CD4-positive, alpha-beta T cell (primary cell): Measurements from ENCODE around the gene CD300LG. TPM values are rescaled to one million over a fixed set of nuclear protein-coding genes. Genes with fewer than 3 reads are reported as not detected.

ENCODE experiments used
- ATAC-seq: fragments of 200-7000 bp; cut with Tn5 transposase; one replicate; pipeline ENCODE4 v1.10.0; 2022; ENCODE audit warnings: mild to moderate bottlenecking; ENCODE audit not compliant: poor library complexity
- CTCF ChIA-PET: fragments of 350-600 bp; sonication (Branson Sonifier 250); formaldehyde crosslinking; loops from one replicate; lab custom pipeline; 2021; ENCODE audit warnings: antibody characterized with exemption, inconsistent platforms; lab: Charles Lee
- POLR2A ChIA-PET: fragments of 350-600 bp; sonication (Branson Sonifier 250); formaldehyde crosslinking; loops from one replicate; lab custom pipeline; 2021; ENCODE audit warnings: antibody characterized with exemption, inconsistent platforms; lab: Charles Lee
- DNase-seq, 14 experiments: peaks; one replicate each; pipeline ENCODE4 v3.0.0-alpha.2; 2013 to 2020; ENCODE audit warnings: mixed read lengths in 2 of 14
- H3K27ac ChIP-seq, 2 donors: one replicate each; pipeline versions ENCODE4 v1.5.1 to v1.7.0; 2013; ENCODE audit warnings: low read length in 2 of 2, low read depth in 1 of 2, mild to moderate bottlenecking in 1 of 2
- H3K27me3 ChIP-seq, 2 experiments: 1 replicate in 1 of 2; 2 replicates in 1 of 2; pipeline versions ENCODE4 v1.6.1 to v1.7.0; 2013; ENCODE audit warnings: low read length in 2 of 2, control low read depth in 1 of 2, mild to moderate bottlenecking in 1 of 2, moderate library complexity in 1 of 2; ENCODE audit not compliant: insufficient read depth in 2 of 2, control insufficient read depth in 1 of 2
- H3K36me3 ChIP-seq: one replicate; pipeline ENCODE4 v1.6.1; 2013; ENCODE audit warnings: low read length, control low read depth; ENCODE audit not compliant: insufficient read depth
- H3K4me1 ChIP-seq: one replicate; pipeline ENCODE4 v1.6.1; 2013; ENCODE audit warnings: low read length, control low read depth; ENCODE audit not compliant: insufficient read depth
- H3K4me3 ChIP-seq: one replicate; pipeline ENCODE4 v1.5.1; 2013; ENCODE audit warnings: mild to moderate bottlenecking, low read length, moderate library complexity
- H3K9me3 ChIP-seq, 2 experiments: 1 replicate in 1 of 2; 2 replicates in 1 of 2; pipeline versions ENCODE4 v1.6.1 to v1.7.0; 2013; ENCODE audit warnings: low read length in 2 of 2, mild to moderate bottlenecking in 2 of 2, control low read depth in 1 of 2, moderate library complexity in 1 of 2; ENCODE audit not compliant: control insufficient read depth in 1 of 2, insufficient read depth in 1 of 2
- H3K27ac Mint-ChIP-seq: one replicate; pipeline ENCODE4 v1.8.0; 2020; ENCODE audit warnings: mixed read lengths
- H3K27me3 Mint-ChIP-seq: one replicate; pipeline ENCODE4 v1.8.0; 2021; ENCODE audit warnings: mixed read lengths
- H3K36me3 Mint-ChIP-seq: one replicate; pipeline ENCODE4 v1.8.0; 2021; ENCODE audit warnings: low read depth, mixed read lengths
- H3K4me1 Mint-ChIP-seq: one replicate; pipeline ENCODE4 v1.8.0; 2021; ENCODE audit warnings: low read depth, mixed read lengths
- H3K4me3 Mint-ChIP-seq: one replicate; pipeline ENCODE4 v1.8.0; 2020; ENCODE audit warnings: mild to moderate bottlenecking, mixed read lengths
- H3K9me3 Mint-ChIP-seq: one replicate; pipeline ENCODE4 v1.8.0; 2020; ENCODE audit warnings: mixed read lengths
- CTCF ChIP-seq: fragments of 200-600 bp; IDR thresholded peaks from one replicate; pipeline ENCODE4 v1.8.0; 2022; ENCODE audit warnings: antibody characterized with exemption, mild to moderate bottlenecking
- intact Hi-C, 2 experiments: fragments of 100-400 bp; cut with DNase I in 1 of 2; cut with micrococcal nuclease in 1 of 2; formaldehyde crosslinking; loops; one replicate each; pipeline versions ENCODE4 v1.15.1 to v1.9.0; 2023 to 2025; cut with DNase I, micrococcal nuclease
- total RNA-seq, 174 experiments: library from RNA in 2 of 174; stranded (reverse) in 2 of 174; gene quantifications; one replicate each; pipeline ENCODE4 v1.2.3 and lab custom pipeline; 2021 to 2026

The CD300LG gene
- total RNA-seq, 2 experiments from 2014 or later = not detected

- H3K4me3 ChIP-seq = no peak overlapping the region
- H3K4me1 ChIP-seq = no peaks in the 10 kb centered on the region
- H3K4me3 Mint-ChIP-seq = no peak overlapping the region
- intact Hi-C loops = no loop called here
- no peak for TF ChIP-seq CTCF
- peaks cover 23% of the 10 kb centered on the region for H3K27me3 Mint-ChIP-seq
- no peak overlapping the region for H3K27ac ChIP-seq
- no peaks in the 10 kb centered on the region for H3K36me3 ChIP-seq
- no peak for DNase-seq
- ChIA-PET CTCF (no interaction called here), POLR2A (no interaction called here)
- H3K27ac Mint-ChIP-seq = no peak overlapping the region
- H3K9me3 Mint-ChIP-seq = no peaks in the 10 kb centered on the region
- H3K4me1 Mint-ChIP-seq = no peaks in the 10 kb centered on the region
- H3K27me3 ChIP-seq = no peaks in the 10 kb centered on the region
- ATAC-seq = no peak
- H3K36me3 Mint-ChIP-seq = no peaks in the 10 kb centered on the region
- no peaks in the 10 kb centered on the region for H3K9me3 ChIP-seq
These were observed 41.6 kb downstream of the CD300LG start for GRCh38 chr17:43888548-43888947.

- Histone ChIP-seq H3K27ac (no peak overlapping the region), H3K9me3 (no peaks in the 10 kb centered on the region), H3K4me3 (no peak overlapping the region), H3K4me1 (no peaks in the 10 kb centered on the region), H3K36me3 (no peaks in the 10 kb centered on the region), H3K27me3 (no peaks in the 10 kb centered on the region)
- peaks cover 18% of the 10 kb centered on the region for H3K27me3 Mint-ChIP-seq
- ATAC-seq = no peak
- no peak for TF ChIP-seq CTCF
- no peaks in the 10 kb centered on the region for H3K36me3 Mint-ChIP-seq
- no peak for DNase-seq
- H3K9me3 Mint-ChIP-seq = no peaks in the 10 kb centered on the region
- intact Hi-C loops = no loop called here
- H3K4me1 Mint-ChIP-seq = no peaks in the 10 kb centered on the region
- ChIA-PET CTCF (no interaction called here), POLR2A (no interaction called here)
- H3K4me3 Mint-ChIP-seq = no peak overlapping the region
- no peak overlapping the region for H3K27ac Mint-ChIP-seq
These were observed 43.3 kb downstream of the CD300LG start for GRCh38 chr17:43890240-43890639.

- Histone ChIP-seq H3K4me3 (no peak overlapping the region), H3K36me3 (no peaks in the 10 kb centered on the region), H3K27me3 (no peaks in the 10 kb centered on the region), H3K9me3 (no peaks in the 10 kb centered on the region), H3K4me1 (no peaks in the 10 kb centered on the region), H3K27ac (no peak overlapping the region)
- no peak for DNase-seq
- no peaks in the 10 kb centered on the region for H3K9me3 Mint-ChIP-seq
- ChIA-PET CTCF (no interaction called here), POLR2A (no interaction called here)
- TF ChIP-seq CTCF = no peak
- H3K36me3 Mint-ChIP-seq = no peaks in the 10 kb centered on the region
- H3K27me3 Mint-ChIP-seq = peaks cover 34% of the 10 kb centered on the region
- intact Hi-C loops = no loop called here
- no peak overlapping the region for H3K27ac Mint-ChIP-seq
- no peak for ATAC-seq
- H3K4me3 Mint-ChIP-seq = no peak overlapping the region
- no peaks in the 10 kb centered on the region for H3K4me1 Mint-ChIP-seq
These were observed 45.1 kb downstream of the CD300LG start for GRCh38 chr17:43891851-43892646.
